HCT116 (cell line): Measurements from ENCODE around the gene METTL22. TPM values are rescaled to one million over a fixed set of nuclear protein-coding genes. Genes with fewer than 3 reads are reported as not detected.
A peak's percentile ranks its signal among the peaks of the same experiment; 100 is the strongest.

ENCODE experiments used
- ATAC-seq: fragments of 200-7000 bp; cut with Tn5 transposase; 2 replicates; pipeline ENCODE4 v1.9.1; 2020; ENCODE audit warnings: mild to moderate bottlenecking, moderate library complexity
- BruUV-seq: library from RNA; stranded (reverse); fragments of 400-500 nt; replicated peaks from 2 replicates; lab custom pipeline; 2021; lab: Mats Ljungman, UMichigan
- CTCF ChIA-PET: fragments of 300-600 bp; sonication (Branson Sonifier 250); formaldehyde crosslinking; loops from one replicate; lab custom pipeline; 2021; ENCODE audit warnings: antibody characterized with exemption; lab: Charles Lee
- POLR2A ChIA-PET: fragments of 300-600, 350-600 bp; sonication (Branson Sonifier 250); formaldehyde crosslinking; loops from one replicate; lab custom pipeline; 2021; ENCODE audit warnings: antibody characterized with exemption; lab: Charles Lee
- RAD21 ChIA-PET, 2 experiments: fragments of 300-600 bp; sonication (Branson Sonifier 250); formaldehyde crosslinking; loops; one replicate each; lab custom pipeline; 2023; ENCODE audit warnings: low total read pairs in 2 of 2; ENCODE audit not compliant: uncharacterized antibody in 2 of 2, unreplicated experiment in 2 of 2, low non-redundant PET in 1 of 2; lab: Charles Lee
- DNase-seq: peaks from one replicate; pipeline ENCODE4 v3.0.0-alpha.2; 2010; ENCODE audit warnings: low read depth, low spot score
- H2AFZ ChIP-seq: fragments of 200-600 bp; shearing (Covaris generic), sonication (generic); 2 replicates; pipeline ENCODE4 v1.6.1; 2017; ENCODE audit warnings: low read depth, mixed run types, mixed read lengths, antibody characterized with exemption, low read length; ENCODE audit not compliant: poor library complexity, severe bottlenecking
- H3K27ac ChIP-seq: 2 replicates; pipeline ENCODE4 v1.5.1; 2012; ENCODE audit warnings: low read depth, low read length
- H3K27me3 ChIP-seq: fragments of 200-600 bp; sonication (generic); 2 replicates; pipeline ENCODE4 v1.6.1; 2016; ENCODE audit warnings: mixed run types, low read length, mixed read lengths; ENCODE audit not compliant: insufficient read depth
- H3K36me3 ChIP-seq, 2 experiments: fragments of 200-500 bp in 1 of 2; fragments of 200-600 bp in 1 of 2; sonication (Bioruptor generic) in 1 of 2; sonication (generic) in 1 of 2; 2 replicates each; pipeline versions ENCODE4 v1.5.1 to v1.6.1; 2014 to 2016; ENCODE audit warnings: low read length in 2 of 2, inconsistent platforms in 1 of 2, mixed read lengths in 1 of 2, mixed run types in 1 of 2; ENCODE audit not compliant: insufficient read depth in 2 of 2, control insufficient read depth in 1 of 2
- H3K4me1 ChIP-seq, 2 experiments: fragments of 200-600 bp in 1 of 2; sonication (generic) in 1 of 2; 2 replicates each; pipeline versions ENCODE4 v1.5.1 to v1.6.1; 2012 to 2017; ENCODE audit warnings: low read length in 2 of 2, inconsistent platforms in 1 of 2, mild to moderate bottlenecking in 1 of 2, mixed read lengths in 1 of 2, mixed run types in 1 of 2, moderate library complexity in 1 of 2; ENCODE audit not compliant: insufficient read depth in 2 of 2, control insufficient read depth in 1 of 2
- H3K4me2 ChIP-seq: fragments of 200-600 bp; sonication (generic); 2 replicates; pipeline ENCODE4 v1.6.1; 2017; ENCODE audit warnings: mixed run types, low read length, mixed read lengths
- H3K4me3 ChIP-seq, 2 experiments: fragments of 200-600 bp in 1 of 2; sonication (generic) in 1 of 2; replicated peaks in 1 of 2; 2 replicates each; pipeline ENCODE4 v1.5.1; 2011 to 2016; ENCODE audit warnings: low read length in 2 of 2, control low read depth in 1 of 2, low read depth in 1 of 2, mild to moderate bottlenecking in 1 of 2, mixed read lengths in 1 of 2, mixed run types in 1 of 2
- H3K79me2 ChIP-seq: fragments of 200-600 bp; sonication (generic); 2 replicates; pipeline ENCODE4 v1.6.1; 2017; ENCODE audit warnings: mild to moderate bottlenecking, mixed run types, low read length, moderate library complexity, mixed read lengths; ENCODE audit not compliant: insufficient read depth
- H3K9ac ChIP-seq: fragments of 200-600 bp; sonication (generic); 2 replicates; pipeline ENCODE4 v1.6.1; 2016; ENCODE audit warnings: low read length, mixed read lengths
- H3K9me2 ChIP-seq: fragments of 200-600 bp; sonication (generic), shearing (Covaris generic); 2 replicates; pipeline ENCODE4 v1.6.1; 2017; ENCODE audit warnings: mixed run types, mild to moderate bottlenecking, moderate library complexity; ENCODE audit not compliant: insufficient read depth
- H3K9me3 ChIP-seq, 2 experiments: fragments of 200-500 bp in 1 of 2; fragments of 200-600 bp in 1 of 2; sonication (Bioruptor generic) in 1 of 2; sonication (generic) in 1 of 2; 2 replicates each; pipeline ENCODE4 v1.6.1; 2014 to 2017; ENCODE audit warnings: low read length in 2 of 2, mixed read lengths in 2 of 2, inconsistent platforms in 1 of 2, low read depth in 1 of 2, mild to moderate bottlenecking in 1 of 2, mixed run types in 1 of 2, moderate library complexity in 1 of 2; ENCODE audit not compliant: control insufficient read depth in 1 of 2, insufficient read depth in 1 of 2
- H4K20me1 ChIP-seq: fragments of 200-600 bp; sonication (generic), shearing (Covaris generic); 2 replicates; pipeline ENCODE4 v1.6.1; 2017; ENCODE audit warnings: mixed run types, mild to moderate bottlenecking, moderate library complexity; ENCODE audit not compliant: insufficient read depth
- EGR1 ChIP-seq: IDR thresholded peaks from 2 replicates; pipeline ENCODE4 v1.6.1; 2012; ENCODE audit warnings: low read depth
- FOSL1 ChIP-seq: IDR thresholded peaks from 2 replicates; pipeline ENCODE4 v1.6.1; 2012; ENCODE audit warnings: low read depth
- RAD21 ChIP-seq: IDR thresholded peaks from 2 replicates; pipeline ENCODE4 v1.6.1; 2012; ENCODE audit warnings: low read depth, mild to moderate bottlenecking
- SIN3A ChIP-seq: IDR thresholded peaks from 2 replicates; pipeline ENCODE4 v1.6.1; 2012; ENCODE audit warnings: low read depth
- SRF ChIP-seq: IDR thresholded peaks from 2 replicates; pipeline ENCODE4 v1.6.1; 2012; ENCODE audit warnings: low read depth
- YY1 ChIP-seq: IDR thresholded peaks from 2 replicates; pipeline ENCODE4 v1.6.1; 2011; ENCODE audit warnings: low read length, low read depth, moderate library complexity, mild to moderate bottlenecking; ENCODE audit not compliant: insufficient replicate concordance; ENCODE audit errors: extremely low read depth
- ZFX ChIP-seq: fragments of 450-650 bp; IDR thresholded peaks from 2 replicates; pipeline ENCODE4 v1.6.1; 2017
- intact Hi-C: fragments of 100-400 bp; cut with micrococcal nuclease; formaldehyde crosslinking; loops from 2 replicates; pipeline ENCODE4 v1.10.0; 2022
- total RNA-seq: library from RNA; stranded (reverse); gene quantifications from one replicate; pipeline ENCODE4 v1.2.1, GENCODE V29; 2021; ENCODE audit not compliant: unreplicated experiment
- TF ChIP-seq, protein P1 (sequence below): IDR thresholded peaks from 2 replicates; pipeline ENCODE4 v1.6.1; 2011; ENCODE audit warnings: mild to moderate bottlenecking, low read length, moderate library complexity; ENCODE audit not compliant: insufficient replicate concordance; ENCODE audit errors: extremely low read depth
- TF ChIP-seq, protein P2 (sequence below): IDR thresholded peaks from 2 replicates; pipeline ENCODE4 v1.6.1; 2012
- TF ChIP-seq, protein P3 (sequence below): IDR thresholded peaks from 2 replicates; pipeline ENCODE4 v1.6.1; 2012; ENCODE audit warnings: low read depth
- TF ChIP-seq, protein P4 (sequence below), 3 experiments: fragments of 200-600 bp in 1 of 3; sonication (generic) in 1 of 3; IDR thresholded peaks in 2 of 3; conservative IDR thresholded peaks in 1 of 3; 2 replicates each; pipeline ENCODE4 v1.5.1; 2012 to 2017; ENCODE audit warnings: low read depth in 2 of 3, low read length in 2 of 3, antibody characterized with exemption in 1 of 3, borderline replicate concordance in 1 of 3, control low read depth in 1 of 3, mild to moderate bottlenecking in 1 of 3, mixed read lengths in 1 of 3, mixed run types in 1 of 3, moderate library complexity in 1 of 3; ENCODE audit not compliant: insufficient read depth in 1 of 3

METTL22 gene
- total RNA-seq, 1 experiment from 2014 or later = 33.3 TPM

DNA sequence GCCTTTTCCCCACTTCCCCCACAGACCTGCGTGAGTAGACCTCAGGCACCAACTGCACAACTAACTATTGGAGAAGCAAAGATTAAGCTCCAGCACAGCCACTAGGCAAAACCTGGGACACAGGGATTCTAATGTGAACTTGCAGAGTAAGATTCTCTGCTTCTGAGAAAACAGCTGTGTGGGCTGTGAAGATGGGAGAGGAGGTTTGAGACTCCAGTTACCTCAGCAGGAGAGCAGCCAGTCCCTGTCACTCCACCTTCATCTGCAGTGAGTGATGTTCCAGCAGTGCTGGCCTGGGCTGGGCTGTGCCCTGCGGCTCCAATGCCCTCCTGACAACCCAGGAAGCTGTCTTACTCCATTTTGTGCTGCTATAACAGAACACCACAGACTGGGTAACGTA, 34.9 kb downstream of the METTL22 start (continued):
- TF ChIP-seq, protein P1, sequence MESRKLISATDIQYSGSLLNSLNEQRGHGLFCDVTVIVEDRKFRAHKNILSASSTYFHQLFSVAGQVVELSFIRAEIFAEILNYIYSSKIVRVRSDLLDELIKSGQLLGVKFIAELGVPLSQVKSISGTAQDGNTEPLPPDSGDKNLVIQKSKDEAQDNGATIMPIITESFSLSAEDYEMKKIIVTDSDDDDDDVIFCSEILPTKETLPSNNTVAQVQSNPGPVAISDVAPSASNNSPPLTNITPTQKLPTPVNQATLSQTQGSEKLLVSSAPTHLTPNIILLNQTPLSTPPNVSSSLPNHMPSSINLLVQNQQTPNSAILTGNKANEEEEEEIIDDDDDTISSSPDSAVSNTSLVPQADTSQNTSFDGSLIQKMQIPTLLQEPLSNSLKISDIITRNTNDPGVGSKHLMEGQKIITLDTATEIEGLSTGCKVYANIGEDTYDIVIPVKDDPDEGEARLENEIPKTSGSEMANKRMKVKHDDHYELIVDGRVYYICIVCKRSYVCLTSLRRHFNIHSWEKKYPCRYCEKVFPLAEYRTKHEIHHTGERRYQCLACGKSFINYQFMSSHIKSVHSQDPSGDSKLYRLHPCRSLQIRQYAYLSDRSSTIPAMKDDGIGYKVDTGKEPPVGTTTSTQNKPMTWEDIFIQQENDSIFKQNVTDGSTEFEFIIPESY = no peak
- TF ChIP-seq, all 23 proteins: peak for 0

DNA sequence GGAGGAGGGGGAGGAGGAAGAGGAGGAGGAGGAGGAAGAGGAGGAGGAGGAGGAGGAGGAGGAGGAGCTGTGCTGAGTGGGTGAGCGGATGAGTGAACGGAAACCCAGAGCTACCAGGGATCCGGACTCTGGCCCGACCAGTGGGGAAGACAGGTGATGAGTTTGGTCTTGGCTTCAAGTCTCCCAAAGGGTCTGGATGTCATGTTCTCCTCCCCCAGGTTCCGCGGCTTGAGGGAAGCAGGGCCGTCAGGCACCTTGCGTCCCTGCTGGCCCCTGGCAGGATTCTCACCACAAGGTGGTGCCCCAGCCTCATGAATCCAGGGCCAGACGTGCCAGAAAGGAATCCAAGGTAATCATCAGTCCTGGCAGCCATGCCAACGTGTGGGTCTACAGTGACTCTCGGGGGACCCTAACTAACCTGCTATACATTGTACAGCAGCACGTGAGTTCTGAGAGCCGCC, 39.4 kb downstream of the METTL22 start:
- ATAC-seq (peak; percentile 96), DNase-seq (peak; percentile 62)
- BruUV-seq = no TSS peak
- H3K4me2 ChIP-seq = peak overlapping the region; percentile 51
- RAD21 ChIA-PET = interaction anchor here (0.6 to 1.0 kb wide), 4 partner anchors 131 to 207 kb away, joined by 3 to 4 read pairs (median 4); no protein-coding TSS in a partner anchor
- POLR2A ChIA-PET = no interaction called here
- intact Hi-C loops = loop anchor here (1.0 to 2.0 kb wide), 3 partner anchors 131 to 474 kb away; no protein-coding TSS in a partner anchor
- H3K36me3 ChIP-seq = no peaks in the 10 kb centered on the region
- CTCF ChIA-PET = interaction anchor here (0.6 to 4.4 kb wide), 6 partner anchors 25 to 474 kb away, joined by 3 to 17 read pairs (median 8); no protein-coding TSS in a partner anchor
- H3K9me3 ChIP-seq = no peaks in the 10 kb centered on the region
- no peaks in the 10 kb centered on the region for H3K79me2 ChIP-seq
- no peak for TF ChIP-seq YY1
- no peak for TF ChIP-seq FOSL1
- TF ChIP-seq, protein P2, sequence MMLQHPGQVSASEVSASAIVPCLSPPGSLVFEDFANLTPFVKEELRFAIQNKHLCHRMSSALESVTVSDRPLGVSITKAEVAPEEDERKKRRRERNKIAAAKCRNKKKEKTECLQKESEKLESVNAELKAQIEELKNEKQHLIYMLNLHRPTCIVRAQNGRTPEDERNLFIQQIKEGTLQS = no peak
- TF ChIP-seq SRF = no peak
- TF ChIP-seq SIN3A = no peak
- TF ChIP-seq ZFX = no peak
- peak; percentile 86 for TF ChIP-seq RAD21
- TF ChIP-seq, protein P3, sequence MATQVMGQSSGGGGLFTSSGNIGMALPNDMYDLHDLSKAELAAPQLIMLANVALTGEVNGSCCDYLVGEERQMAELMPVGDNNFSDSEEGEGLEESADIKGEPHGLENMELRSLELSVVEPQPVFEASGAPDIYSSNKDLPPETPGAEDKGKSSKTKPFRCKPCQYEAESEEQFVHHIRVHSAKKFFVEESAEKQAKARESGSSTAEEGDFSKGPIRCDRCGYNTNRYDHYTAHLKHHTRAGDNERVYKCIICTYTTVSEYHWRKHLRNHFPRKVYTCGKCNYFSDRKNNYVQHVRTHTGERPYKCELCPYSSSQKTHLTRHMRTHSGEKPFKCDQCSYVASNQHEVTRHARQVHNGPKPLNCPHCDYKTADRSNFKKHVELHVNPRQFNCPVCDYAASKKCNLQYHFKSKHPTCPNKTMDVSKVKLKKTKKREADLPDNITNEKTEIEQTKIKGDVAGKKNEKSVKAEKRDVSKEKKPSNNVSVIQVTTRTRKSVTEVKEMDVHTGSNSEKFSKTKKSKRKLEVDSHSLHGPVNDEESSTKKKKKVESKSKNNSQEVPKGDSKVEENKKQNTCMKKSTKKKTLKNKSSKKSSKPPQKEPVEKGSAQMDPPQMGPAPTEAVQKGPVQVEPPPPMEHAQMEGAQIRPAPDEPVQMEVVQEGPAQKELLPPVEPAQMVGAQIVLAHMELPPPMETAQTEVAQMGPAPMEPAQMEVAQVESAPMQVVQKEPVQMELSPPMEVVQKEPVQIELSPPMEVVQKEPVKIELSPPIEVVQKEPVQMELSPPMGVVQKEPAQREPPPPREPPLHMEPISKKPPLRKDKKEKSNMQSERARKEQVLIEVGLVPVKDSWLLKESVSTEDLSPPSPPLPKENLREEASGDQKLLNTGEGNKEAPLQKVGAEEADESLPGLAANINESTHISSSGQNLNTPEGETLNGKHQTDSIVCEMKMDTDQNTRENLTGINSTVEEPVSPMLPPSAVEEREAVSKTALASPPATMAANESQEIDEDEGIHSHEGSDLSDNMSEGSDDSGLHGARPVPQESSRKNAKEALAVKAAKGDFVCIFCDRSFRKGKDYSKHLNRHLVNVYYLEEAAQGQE = no peak
- no peak for TF ChIP-seq EGR1
- TF ChIP-seq, protein P4, sequence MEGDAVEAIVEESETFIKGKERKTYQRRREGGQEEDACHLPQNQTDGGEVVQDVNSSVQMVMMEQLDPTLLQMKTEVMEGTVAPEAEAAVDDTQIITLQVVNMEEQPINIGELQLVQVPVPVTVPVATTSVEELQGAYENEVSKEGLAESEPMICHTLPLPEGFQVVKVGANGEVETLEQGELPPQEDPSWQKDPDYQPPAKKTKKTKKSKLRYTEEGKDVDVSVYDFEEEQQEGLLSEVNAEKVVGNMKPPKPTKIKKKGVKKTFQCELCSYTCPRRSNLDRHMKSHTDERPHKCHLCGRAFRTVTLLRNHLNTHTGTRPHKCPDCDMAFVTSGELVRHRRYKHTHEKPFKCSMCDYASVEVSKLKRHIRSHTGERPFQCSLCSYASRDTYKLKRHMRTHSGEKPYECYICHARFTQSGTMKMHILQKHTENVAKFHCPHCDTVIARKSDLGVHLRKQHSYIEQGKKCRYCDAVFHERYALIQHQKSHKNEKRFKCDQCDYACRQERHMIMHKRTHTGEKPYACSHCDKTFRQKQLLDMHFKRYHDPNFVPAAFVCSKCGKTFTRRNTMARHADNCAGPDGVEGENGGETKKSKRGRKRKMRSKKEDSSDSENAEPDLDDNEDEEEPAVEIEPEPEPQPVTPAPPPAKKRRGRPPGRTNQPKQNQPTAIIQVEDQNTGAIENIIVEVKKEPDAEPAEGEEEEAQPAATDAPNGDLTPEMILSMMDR (IDR thresholded peaks at IDR 0.05 in 2 of 3, conservative IDR thresholded peaks at IDR 0.05 in 1 of 3; ENCODE audit: borderline replicate concordance in 1 of 3, insufficient read depth in 1 of 3, low read depth in 2 of 3, low read length in 2 of 3) = peak; percentile 62 to 81 (median 74)
- no peak overlapping the region for H3K4me3 ChIP-seq
- H3K9ac ChIP-seq = no peak overlapping the region
- no peaks in the 10 kb centered on the region for H4K20me1 ChIP-seq
- no peak overlapping the region for H2AFZ ChIP-seq
- no peaks in the 10 kb centered on the region for H3K27me3 ChIP-seq
- no peaks in the 10 kb centered on the region for H3K9me2 ChIP-seq
- no peaks in the 10 kb centered on the region for H3K4me1 ChIP-seq
- H3K27ac ChIP-seq = no peak overlapping the region
